ENCODE measurements around the gene PEX14. TPM values are rescaled to one million over a fixed set of nuclear protein-coding genes. Genes with fewer than 3 reads are reported as not detected.

The PEX14 gene
- total RNA-seq, 5 donors from 2014 or later (not counting 1 experiment from before 2014, with no cell fraction given), result 22.3 to 24.5 (median 22.7) TPM

DNA sequence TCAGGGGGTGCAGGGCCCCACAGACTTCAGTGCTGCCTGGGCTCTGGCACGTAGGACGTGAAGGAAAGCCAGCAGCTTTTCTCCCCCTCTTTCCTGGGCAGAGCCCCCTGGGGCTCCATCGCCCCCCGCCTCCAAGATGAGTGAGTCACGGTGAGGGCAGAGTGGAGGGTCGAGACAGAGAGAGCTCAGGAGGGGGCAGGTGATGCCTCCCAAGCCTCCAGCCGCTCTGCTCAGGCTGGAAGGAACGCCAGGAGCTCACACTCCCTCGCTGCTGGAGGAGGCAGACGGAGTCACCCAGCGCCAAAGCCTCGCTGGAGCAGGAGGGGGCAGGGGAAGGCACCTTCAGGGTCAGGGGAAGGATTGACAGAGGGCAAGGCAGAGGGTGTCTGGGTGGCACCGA, 202.2 kb downstream of the PEX14 start:
- H3K4me1 Mint-ChIP-seq, result peaks cover 2 to 12% (median 10%) of the 10 kb centered on the region in 3 donors
- no peak for DNase-seq
- H3K36me3 Mint-ChIP-seq, result no peaks in the 10 kb centered on the region
- Histone ChIP-seq H3K27me3 (replicated peaks in 1 of 2; ENCODE audit: control insufficient read depth in 2 of 2, extremely low read depth in 1 of 2, insufficient read depth in 2 of 2, low read length in 1 of 2) (no peaks in the 10 kb centered on the region), H3K4me3 (ENCODE audit: control insufficient read depth in 1 of 2, extremely low read depth in 1 of 2, low read length in 1 of 2) (no peak overlapping the region), H3K4me1 (ENCODE audit: control insufficient read depth in 1 of 2, extremely low read depth in 1 of 2, insufficient read depth in 2 of 2, low read length in 2 of 2) (peaks cover 0 to 10% of the 10 kb centered on the region in 2 experiments), H3K9me3 (no peaks in the 10 kb centered on the region), H3K27ac (ENCODE audit: low read length) (no peak overlapping the region), H3K36me3 (ENCODE audit: control insufficient read depth in 2 of 2, extremely low read depth in 1 of 2, insufficient read depth in 1 of 2, low read length in 1 of 2) (no peaks in the 10 kb centered on the region)
- ChIA-PET POLR2A (interaction anchor here in 1 of 2 donors (0.6 kb wide), 1 partner anchor 8 kb away, joined by 3 read pairs; no protein-coding TSS in a partner anchor), CTCF (no interaction called here)
- H3K27me3 Mint-ChIP-seq, result no peaks in the 10 kb centered on the region
- H3K4me3 Mint-ChIP-seq, result no peak overlapping the region
- no peaks in the 10 kb centered on the region for H3K9me3 Mint-ChIP-seq
- WGBS (ENCODE audit: insufficient coverage), result 90% methylated on average over 10 of the region's 13 CpGs
- H3K27ac Mint-ChIP-seq, result no peak overlapping the region
- ATAC-seq (replicated peaks in 1 of 4), result no peak

DNA sequence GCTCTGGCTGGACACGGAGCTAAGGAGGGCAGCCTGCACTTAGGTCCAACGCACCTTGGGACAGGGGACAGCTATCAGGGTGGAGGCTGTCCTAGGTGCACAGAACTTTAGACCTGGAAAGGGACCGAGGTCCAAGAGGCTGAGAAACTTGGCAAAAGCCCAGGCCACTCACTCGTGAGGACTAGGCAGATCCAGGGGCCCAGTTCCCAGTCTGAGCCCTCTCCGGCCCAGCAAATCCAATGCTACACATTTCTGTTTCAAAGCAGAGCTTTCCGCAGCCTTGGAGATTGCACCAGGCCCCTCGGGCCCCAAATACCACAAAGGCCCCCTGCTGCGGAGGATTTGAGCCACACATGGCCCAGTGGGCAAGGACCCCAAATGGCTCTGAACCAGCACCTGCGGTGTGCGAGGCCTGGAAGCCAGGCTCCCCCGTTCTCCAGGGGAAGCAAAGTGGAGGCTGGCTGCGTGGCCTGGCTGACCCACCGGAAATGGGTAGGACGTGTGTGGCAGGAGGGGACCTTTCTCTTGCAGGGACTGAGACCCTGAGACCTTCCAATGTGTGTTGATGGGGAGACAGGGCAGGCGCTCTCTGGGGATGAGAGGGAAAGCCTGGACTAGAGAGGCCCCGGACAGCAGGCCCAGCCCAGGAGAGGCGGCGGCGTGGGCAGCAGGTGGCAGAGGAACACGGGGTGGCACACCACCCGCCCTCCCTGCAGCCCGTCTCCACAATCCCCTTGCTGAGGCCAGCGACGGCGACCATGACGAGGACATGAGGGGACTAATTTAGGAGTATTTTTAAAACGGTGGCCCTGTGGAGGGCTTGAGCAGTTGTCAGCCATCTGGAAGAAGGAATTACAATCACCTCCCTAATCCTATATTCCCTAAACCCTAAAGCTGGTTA, 203.0 kb downstream of the PEX14 start:
- Mint-ChIP-seq H3K27me3 (no peaks in the 10 kb centered on the region), H3K4me1 (peaks cover 2 to 12% (median 10%) of the 10 kb centered on the region in 3 donors), H3K36me3 (no peaks in the 10 kb centered on the region), H3K9me3 (no peaks in the 10 kb centered on the region), H3K4me3 (no peak overlapping the region), H3K27ac (no peak overlapping the region)
- Histone ChIP-seq H3K4me1 (ENCODE audit: control insufficient read depth in 1 of 2, extremely low read depth in 1 of 2, insufficient read depth in 2 of 2, low read length in 2 of 2) (peaks cover 0 to 10% of the 10 kb centered on the region in 2 experiments), H3K27ac (ENCODE audit: low read length) (no peak overlapping the region), H3K4me3 (ENCODE audit: control insufficient read depth in 1 of 2, extremely low read depth in 1 of 2, low read length in 1 of 2) (no peak overlapping the region), H3K27me3 (replicated peaks in 1 of 2; ENCODE audit: control insufficient read depth in 2 of 2, extremely low read depth in 1 of 2, insufficient read depth in 2 of 2, low read length in 1 of 2) (no peaks in the 10 kb centered on the region), H3K36me3 (ENCODE audit: control insufficient read depth in 2 of 2, extremely low read depth in 1 of 2, insufficient read depth in 1 of 2, low read length in 1 of 2) (no peaks in the 10 kb centered on the region), H3K9me3 (no peaks in the 10 kb centered on the region)
- CTCF ChIA-PET, result interaction anchor here in 1 of 2 donors (0.6 kb wide), 1 partner anchor 162 kb away, joined by 3 read pairs; no protein-coding TSS in a partner anchor
- ATAC-seq (replicated peaks in 1 of 4), result no peak
- 92% methylated on average over 19 of the region's 27 CpGs for WGBS (ENCODE audit: insufficient coverage)
- POLR2A ChIA-PET, result no interaction called here
- no peak for DNase-seq

DNA sequence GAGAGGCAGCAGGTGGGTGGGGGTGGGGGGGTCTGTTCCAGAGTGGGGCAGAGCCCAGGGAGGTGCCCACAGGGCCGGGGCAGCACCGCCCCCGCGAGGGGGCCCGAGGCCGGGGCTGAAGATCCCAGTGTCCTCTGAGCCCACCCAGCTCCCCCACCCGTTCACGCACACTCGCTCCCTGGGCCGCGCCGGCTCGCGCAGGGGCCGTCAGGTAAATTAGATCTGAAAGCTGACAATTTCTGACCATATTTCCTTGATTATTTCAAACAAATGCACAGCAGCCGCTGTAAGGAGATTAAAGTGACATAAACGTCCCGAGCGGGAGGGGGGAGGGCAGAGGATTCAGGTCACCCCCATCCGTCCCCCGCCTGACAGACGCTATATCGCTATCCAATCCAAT, 203.7 kb downstream of the PEX14 start:
- Mint-ChIP-seq H3K4me1 (peaks cover 2 to 18% (median 12%) of the 10 kb centered on the region in 3 donors), H3K36me3 (no peaks in the 10 kb centered on the region), H3K27me3 (no peaks in the 10 kb centered on the region), H3K9me3 (no peaks in the 10 kb centered on the region), H3K27ac (no peak overlapping the region), H3K4me3 (no peak overlapping the region)
- ATAC-seq (replicated peaks in 1 of 4), result no peak
- Histone ChIP-seq H3K27me3 (replicated peaks in 1 of 2; ENCODE audit: control insufficient read depth in 2 of 2, extremely low read depth in 1 of 2, insufficient read depth in 2 of 2, low read length in 1 of 2) (no peaks in the 10 kb centered on the region), H3K9me3 (no peaks in the 10 kb centered on the region), H3K4me3 (ENCODE audit: control insufficient read depth in 1 of 2, extremely low read depth in 1 of 2, low read length in 1 of 2) (no peak overlapping the region), H3K4me1 (ENCODE audit: control insufficient read depth in 1 of 2, extremely low read depth in 1 of 2, insufficient read depth in 2 of 2, low read length in 2 of 2) (peaks cover 0 to 10% of the 10 kb centered on the region in 2 experiments), H3K27ac (ENCODE audit: low read length) (no peak overlapping the region), H3K36me3 (ENCODE audit: control insufficient read depth in 2 of 2, extremely low read depth in 1 of 2, insufficient read depth in 1 of 2, low read length in 1 of 2) (no peaks in the 10 kb centered on the region)
- 92% methylated on average over 20 of the region's 23 CpGs for WGBS (ENCODE audit: insufficient coverage)
- CTCF ChIA-PET, result no interaction called here
- POLR2A ChIA-PET, result no interaction called here
- DNase-seq, result no peak

DNA sequence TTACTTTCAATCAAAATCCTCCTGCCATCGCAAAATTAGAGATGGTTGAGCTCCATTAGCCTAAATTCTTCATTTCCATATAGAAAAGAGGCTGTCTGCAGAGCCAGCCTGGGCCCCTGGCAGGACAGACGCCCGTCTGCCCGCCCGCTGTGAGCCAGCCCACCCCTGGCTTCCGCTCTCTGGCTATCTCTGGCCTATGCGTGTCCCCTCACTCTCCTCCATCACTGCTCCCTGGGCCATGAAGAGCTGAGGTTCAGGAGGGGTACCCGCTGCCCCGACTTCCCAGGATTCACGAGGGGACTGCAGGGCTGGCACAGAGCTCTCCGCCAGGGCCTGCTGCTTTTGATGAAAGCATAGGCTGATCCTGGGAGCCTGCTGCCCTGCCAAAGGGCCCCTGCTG, 204.1 kb downstream of the PEX14 start:
- Histone ChIP-seq H3K4me1 (ENCODE audit: control insufficient read depth in 1 of 2, extremely low read depth in 1 of 2, insufficient read depth in 2 of 2, low read length in 2 of 2) (peaks cover 0 to 10% of the 10 kb centered on the region in 2 experiments), H3K27me3 (replicated peaks in 1 of 2; ENCODE audit: control insufficient read depth in 2 of 2, extremely low read depth in 1 of 2, insufficient read depth in 2 of 2, low read length in 1 of 2) (no peaks in the 10 kb centered on the region), H3K27ac (ENCODE audit: low read length) (no peak overlapping the region), H3K36me3 (ENCODE audit: control insufficient read depth in 2 of 2, extremely low read depth in 1 of 2, insufficient read depth in 1 of 2, low read length in 1 of 2) (no peaks in the 10 kb centered on the region), H3K9me3 (no peaks in the 10 kb centered on the region), H3K4me3 (ENCODE audit: control insufficient read depth in 1 of 2, extremely low read depth in 1 of 2, low read length in 1 of 2) (no peak overlapping the region)
- CTCF ChIA-PET, result no interaction called here
- ATAC-seq (replicated peaks in 1 of 4) (no peak), DNase-seq (no peak)
- POLR2A ChIA-PET, result no interaction called here
- no peaks in the 10 kb centered on the region for H3K9me3 Mint-ChIP-seq
- no peaks in the 10 kb centered on the region for H3K27me3 Mint-ChIP-seq
- H3K4me1 Mint-ChIP-seq, result peaks cover 2 to 22% (median 12%) of the 10 kb centered on the region in 3 donors
- WGBS (ENCODE audit: insufficient coverage), result 94% methylated on average over 5 of the region's 11 CpGs
- H3K36me3 Mint-ChIP-seq, result no peaks in the 10 kb centered on the region
- no peak overlapping the region for H3K4me3 Mint-ChIP-seq
- no peak overlapping the region for H3K27ac Mint-ChIP-seq

DNA sequence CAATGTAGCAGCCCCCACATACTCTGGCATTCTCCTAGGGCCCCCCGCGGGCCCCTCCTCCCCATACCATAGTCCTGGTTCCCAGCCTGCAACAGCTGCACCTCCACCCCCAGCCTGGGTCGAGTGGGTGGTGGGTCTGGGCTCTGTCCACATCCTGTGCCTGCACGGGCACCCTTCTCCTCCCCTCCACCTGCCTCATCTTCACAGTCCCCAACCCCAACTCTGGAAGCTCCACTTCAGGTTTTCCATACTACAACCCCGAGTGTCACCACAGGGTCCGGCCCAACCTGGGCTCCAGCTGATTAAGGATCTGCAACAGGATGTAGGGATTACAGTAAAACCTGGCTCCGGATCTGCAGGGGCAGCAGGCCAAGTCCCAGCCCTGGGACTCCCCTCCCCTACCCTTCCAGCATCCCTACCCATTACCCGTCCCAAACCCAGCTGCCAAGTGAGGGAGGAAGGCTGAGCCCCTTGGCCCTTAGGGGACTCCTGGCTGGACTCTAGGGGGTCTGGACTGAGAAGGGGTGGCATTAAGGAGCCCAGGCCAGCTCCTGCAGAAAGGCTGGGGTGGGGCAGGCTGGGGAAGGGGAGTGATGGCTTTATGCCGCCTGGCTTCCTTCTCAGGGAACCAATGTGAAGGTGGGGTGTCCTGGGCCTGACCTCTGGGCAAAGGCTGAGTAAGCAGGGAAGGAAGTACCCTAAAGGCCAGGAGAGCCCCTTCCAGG, 204.9 kb downstream of the PEX14 start:
- WGBS (ENCODE audit: insufficient coverage), result 34% methylated on average over 5 of the region's 9 CpGs
- H3K4me1 Mint-ChIP-seq, result peaks cover 2 to 22% (median 12%) of the 10 kb centered on the region in 3 donors
- H3K4me3 Mint-ChIP-seq, result no peak overlapping the region
- H3K36me3 Mint-ChIP-seq, result no peaks in the 10 kb centered on the region
- H3K27ac Mint-ChIP-seq, result no peak overlapping the region
- POLR2A ChIA-PET, result no interaction called here
- H3K27me3 Mint-ChIP-seq, result no peaks in the 10 kb centered on the region
- no peaks in the 10 kb centered on the region for H3K9me3 Mint-ChIP-seq
- no peak overlapping the region for H3K4me3 ChIP-seq (ENCODE audit: control insufficient read depth in 1 of 2, extremely low read depth in 1 of 2, low read length in 1 of 2)
- ATAC-seq (replicated peaks in 1 of 4) (peak in 1 of 4 experiments; percentile 12), DNase-seq (no peak)
- H3K27me3 ChIP-seq (replicated peaks in 1 of 2; ENCODE audit: control insufficient read depth in 2 of 2, extremely low read depth in 1 of 2, insufficient read depth in 2 of 2, low read length in 1 of 2), result no peaks in the 10 kb centered on the region
- CTCF ChIA-PET, result no interaction called here
- H3K4me1 ChIP-seq (ENCODE audit: control insufficient read depth in 1 of 2, extremely low read depth in 1 of 2, insufficient read depth in 2 of 2, low read length in 2 of 2), result peaks cover 0 to 10% of the 10 kb centered on the region in 2 experiments
- no peaks in the 10 kb centered on the region for H3K9me3 ChIP-seq
- no peak overlapping the region for H3K27ac ChIP-seq (ENCODE audit: low read length)
- no peaks in the 10 kb centered on the region for H3K36me3 ChIP-seq (ENCODE audit: control insufficient read depth in 2 of 2, extremely low read depth in 1 of 2, insufficient read depth in 1 of 2, low read length in 1 of 2)

All from T-cell (primary cell).